ENCODE data around the gene UGCG.
A peak's percentile ranks its signal among the peaks of the same experiment; 100 is the strongest.

UGCG gene

DNA sequence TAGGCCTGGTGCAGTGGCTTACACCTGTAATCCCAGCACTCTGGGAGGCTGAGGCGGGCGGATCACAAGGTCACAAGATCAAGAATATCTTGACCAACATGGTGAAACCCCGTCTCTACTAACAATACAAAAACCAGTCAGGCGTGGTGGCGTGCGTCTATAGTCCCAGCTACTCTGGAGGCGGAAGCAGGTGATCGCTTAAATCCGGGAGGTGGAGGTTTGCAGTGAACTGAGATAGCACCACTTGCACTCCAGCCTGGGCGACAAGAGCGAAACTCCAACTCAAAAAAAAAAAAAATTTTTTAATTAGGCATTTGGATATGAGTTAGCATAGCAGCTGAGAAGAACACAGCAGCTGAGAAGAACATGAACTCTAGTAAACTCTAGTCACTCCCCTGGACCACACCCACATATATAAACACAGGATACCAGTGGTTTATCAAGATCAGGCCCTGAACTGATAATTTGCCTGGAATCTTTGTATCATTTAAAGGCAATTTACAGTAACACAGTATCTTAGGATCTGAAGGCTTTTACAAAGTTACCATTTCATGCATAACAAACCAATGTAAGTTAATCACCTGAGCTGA lies 4.6 kb upstream of the UGCG start:
- Histone ChIP-seq H3K36me3 (ENCODE audit: low read depth) (no peaks in the 10 kb centered on the region), H3K27ac (ENCODE audit: poor library complexity, severe bottlenecking) (no peak overlapping the region), H3K27me3 (ENCODE audit: insufficient read depth, poor library complexity, severe bottlenecking) (no peaks in the 10 kb centered on the region), H3K4me3 (ENCODE audit: severe bottlenecking) (no peak overlapping the region), H3K4me1 (ENCODE audit: insufficient read depth, poor library complexity, severe bottlenecking) (peaks cover 14% of the 10 kb centered on the region), H3K9me3 (ENCODE audit: severe bottlenecking) (no peaks in the 10 kb centered on the region)
- no peak for DNase-seq (ENCODE audit: low spot score)
- ATAC-seq (ENCODE audit: low read depth): 0 out of 3 replicates have a peak, but pooled peaks have one; percentile 37
- TF ChIP-seq CTCF (IDR thresholded peaks at IDR 0.05; ENCODE audit: poor library complexity, severe bottlenecking): no peak

DNA sequence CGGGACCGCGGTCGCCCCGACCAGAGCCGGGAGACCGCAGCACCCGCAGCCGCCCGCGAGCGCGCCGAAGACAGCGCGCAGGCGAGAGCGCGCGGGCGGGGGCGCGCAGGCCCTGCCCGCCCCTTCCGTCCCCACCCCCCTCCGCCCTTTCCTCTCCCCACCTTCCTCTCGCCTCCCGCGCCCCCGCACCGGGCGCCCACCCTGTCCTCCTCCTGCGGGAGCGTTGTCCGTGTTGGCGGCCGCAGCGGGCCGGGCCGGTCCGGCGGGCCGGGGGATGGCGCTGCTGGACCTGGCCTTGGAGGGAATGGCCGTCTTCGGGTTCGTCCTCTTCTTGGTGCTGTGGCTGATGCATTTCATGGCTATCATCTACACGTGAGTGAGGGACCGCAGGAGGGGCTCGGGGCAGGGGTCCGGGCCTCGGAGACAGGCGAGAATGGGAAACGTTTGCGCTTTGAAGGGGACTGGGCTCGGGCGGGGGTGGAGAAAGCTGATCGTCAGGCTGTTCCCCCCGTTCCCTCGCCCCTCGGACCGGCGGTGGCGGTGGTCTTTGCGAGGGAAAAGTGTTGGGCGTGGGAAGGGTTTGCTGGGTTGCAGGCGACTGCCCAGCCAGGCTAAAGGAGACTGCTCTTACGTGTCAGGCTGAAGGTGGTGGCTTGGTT lies 457 bp downstream of the UGCG start:
- H3K27me3 ChIP-seq (ENCODE audit: insufficient read depth, poor library complexity, severe bottlenecking): no peaks in the 10 kb centered on the region
- peaks cover 38% of the 10 kb centered on the region for H3K4me1 ChIP-seq (ENCODE audit: insufficient read depth, poor library complexity, severe bottlenecking)
- no peaks in the 10 kb centered on the region for H3K9me3 ChIP-seq (ENCODE audit: severe bottlenecking)
- peak overlapping the region; percentile 57 for H3K4me3 ChIP-seq (ENCODE audit: severe bottlenecking)
- ATAC-seq (ENCODE audit: low read depth) (peak; percentile 9; the same call in 2 of the 3 replicates), DNase-seq (ENCODE audit: low spot score) (no peak)
- TF ChIP-seq CTCF (IDR thresholded peaks at IDR 0.05; ENCODE audit: poor library complexity, severe bottlenecking): peak; percentile 19
- peaks cover 9% of the 10 kb centered on the region; the same call in 1 of the 2 replicates for H3K36me3 ChIP-seq (ENCODE audit: low read depth)
- H3K27ac ChIP-seq (ENCODE audit: poor library complexity, severe bottlenecking): peak overlapping the region; percentile 89

GRCh38 chr9:111897601-111898137 lies 1.1 kb downstream of the UGCG start:
- DNase-seq (ENCODE audit: low spot score): no peak
- Histone ChIP-seq H3K9me3 (ENCODE audit: severe bottlenecking) (no peaks in the 10 kb centered on the region), H3K36me3 (ENCODE audit: low read depth) (peaks cover 9% of the 10 kb centered on the region; the same call in 1 of the 2 replicates), H3K27me3 (ENCODE audit: insufficient read depth, poor library complexity, severe bottlenecking) (no peaks in the 10 kb centered on the region), H3K4me1 (ENCODE audit: insufficient read depth, poor library complexity, severe bottlenecking) (peaks cover 36% of the 10 kb centered on the region), H3K27ac (ENCODE audit: poor library complexity, severe bottlenecking) (peak overlapping the region; percentile 89), H3K4me3 (ENCODE audit: severe bottlenecking) (peak overlapping the region; percentile 57)
- no peak for TF ChIP-seq CTCF (IDR thresholded peaks at IDR 0.05; ENCODE audit: poor library complexity, severe bottlenecking)
- peak; percentile 8 for ATAC-seq (ENCODE audit: low read depth)

DNA sequence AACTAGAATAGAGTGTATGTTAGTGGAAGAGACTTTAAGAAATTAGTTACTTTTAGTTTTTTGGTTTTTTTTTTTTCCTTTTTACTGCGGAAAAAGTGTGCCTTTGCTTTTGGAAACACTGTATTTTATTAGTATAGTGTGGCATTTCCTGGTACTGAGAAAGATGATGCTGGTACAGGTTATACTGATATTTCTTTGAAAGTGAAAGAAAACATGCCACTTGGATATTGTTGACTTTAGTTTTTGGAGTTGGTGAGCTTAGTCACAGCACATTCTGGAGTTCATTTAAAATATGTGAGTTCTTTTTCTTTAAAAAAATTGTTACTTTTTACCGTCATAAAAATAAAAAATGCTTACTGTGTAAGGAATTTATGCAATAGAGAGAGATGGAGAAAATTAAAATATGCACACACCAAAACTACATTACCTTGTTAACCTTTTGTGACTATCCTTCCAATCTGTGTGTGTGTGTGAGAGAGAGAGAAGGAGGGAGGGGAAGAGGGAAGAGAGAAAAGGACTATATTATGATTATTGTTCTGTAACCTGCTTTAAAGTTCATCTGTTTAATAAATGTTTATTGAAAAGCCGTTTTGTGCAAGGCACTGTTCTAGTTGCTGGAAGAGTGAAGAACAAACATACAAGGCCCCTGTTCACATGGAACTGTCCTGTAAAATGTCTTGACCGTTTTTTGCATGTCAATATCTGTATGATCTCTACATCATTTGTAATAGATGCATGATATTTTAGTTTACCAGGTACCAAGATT lies 1.9 kb downstream of the UGCG start:
- Histone ChIP-seq H3K36me3 (ENCODE audit: low read depth) (peaks cover 14% of the 10 kb centered on the region), H3K4me1 (ENCODE audit: insufficient read depth, poor library complexity, severe bottlenecking) (peaks cover 36% of the 10 kb centered on the region), H3K4me3 (ENCODE audit: severe bottlenecking) (peak overlapping the region; percentile 57), H3K27ac (ENCODE audit: poor library complexity, severe bottlenecking) (peak overlapping the region; percentile 89), H3K9me3 (ENCODE audit: severe bottlenecking) (no peaks in the 10 kb centered on the region), H3K27me3 (ENCODE audit: insufficient read depth, poor library complexity, severe bottlenecking) (no peaks in the 10 kb centered on the region)
- no peak for TF ChIP-seq CTCF (IDR thresholded peaks at IDR 0.05; ENCODE audit: poor library complexity, severe bottlenecking)
- DNase-seq (ENCODE audit: low spot score) (no peak), ATAC-seq (ENCODE audit: low read depth) (no peak)

Measured in RWPE2 (cell line).